HCT116 (cell line): ENCODE results near the gene TEAD1. TPM values are rescaled to one million over a fixed set of nuclear protein-coding genes. Genes with fewer than 3 reads are reported as not detected.

Source experiments
- ATAC-seq: fragments of 200-7000 bp; cut with Tn5 transposase; 2 replicates; pipeline ENCODE4 v1.9.1; 2020; ENCODE audit warnings: mild to moderate bottlenecking, moderate library complexity
- BruUV-seq: library from RNA; stranded (reverse); fragments of 400-500 nt; replicated peaks from 2 replicates; lab custom pipeline; 2021; lab: Mats Ljungman, UMichigan
- CTCF ChIA-PET: fragments of 300-600 bp; sonication (Branson Sonifier 250); formaldehyde crosslinking; loops from one replicate; lab custom pipeline; 2021; ENCODE audit warnings: antibody characterized with exemption; lab: Charles Lee
- POLR2A ChIA-PET: fragments of 300-600, 350-600 bp; sonication (Branson Sonifier 250); formaldehyde crosslinking; loops from one replicate; lab custom pipeline; 2021; ENCODE audit warnings: antibody characterized with exemption; lab: Charles Lee
- RAD21 ChIA-PET, 2 experiments: fragments of 300-600 bp; sonication (Branson Sonifier 250); formaldehyde crosslinking; loops; one replicate each; lab custom pipeline; 2023; ENCODE audit warnings: low total read pairs in 2 of 2; ENCODE audit not compliant: uncharacterized antibody in 2 of 2, unreplicated experiment in 2 of 2, low non-redundant PET in 1 of 2; lab: Charles Lee
- DNase-seq: peaks from one replicate; pipeline ENCODE4 v3.0.0-alpha.2; 2010; ENCODE audit warnings: low read depth, low spot score
- H2AFZ ChIP-seq: fragments of 200-600 bp; shearing (Covaris generic), sonication (generic); 2 replicates; pipeline ENCODE4 v1.6.1; 2017; ENCODE audit warnings: low read depth, mixed run types, mixed read lengths, antibody characterized with exemption, low read length; ENCODE audit not compliant: poor library complexity, severe bottlenecking
- H3K27ac ChIP-seq: 2 replicates; pipeline ENCODE4 v1.5.1; 2012; ENCODE audit warnings: low read depth, low read length
- H3K27me3 ChIP-seq: fragments of 200-600 bp; sonication (generic); 2 replicates; pipeline ENCODE4 v1.6.1; 2016; ENCODE audit warnings: mixed run types, low read length, mixed read lengths; ENCODE audit not compliant: insufficient read depth
- H3K36me3 ChIP-seq, 2 experiments: fragments of 200-500 bp in 1 of 2; fragments of 200-600 bp in 1 of 2; sonication (Bioruptor generic) in 1 of 2; sonication (generic) in 1 of 2; 2 replicates each; pipeline versions ENCODE4 v1.5.1 to v1.6.1; 2014 to 2016; ENCODE audit warnings: low read length in 2 of 2, inconsistent platforms in 1 of 2, mixed read lengths in 1 of 2, mixed run types in 1 of 2; ENCODE audit not compliant: insufficient read depth in 2 of 2, control insufficient read depth in 1 of 2
- H3K4me1 ChIP-seq, 2 experiments: fragments of 200-600 bp in 1 of 2; sonication (generic) in 1 of 2; 2 replicates each; pipeline versions ENCODE4 v1.5.1 to v1.6.1; 2012 to 2017; ENCODE audit warnings: low read length in 2 of 2, inconsistent platforms in 1 of 2, mild to moderate bottlenecking in 1 of 2, mixed read lengths in 1 of 2, mixed run types in 1 of 2, moderate library complexity in 1 of 2; ENCODE audit not compliant: insufficient read depth in 2 of 2, control insufficient read depth in 1 of 2
- H3K4me2 ChIP-seq: fragments of 200-600 bp; sonication (generic); 2 replicates; pipeline ENCODE4 v1.6.1; 2017; ENCODE audit warnings: mixed run types, low read length, mixed read lengths
- H3K4me3 ChIP-seq, 2 experiments: fragments of 200-600 bp in 1 of 2; sonication (generic) in 1 of 2; replicated peaks in 1 of 2; 2 replicates each; pipeline ENCODE4 v1.5.1; 2011 to 2016; ENCODE audit warnings: low read length in 2 of 2, control low read depth in 1 of 2, low read depth in 1 of 2, mild to moderate bottlenecking in 1 of 2, mixed read lengths in 1 of 2, mixed run types in 1 of 2
- H3K79me2 ChIP-seq: fragments of 200-600 bp; sonication (generic); 2 replicates; pipeline ENCODE4 v1.6.1; 2017; ENCODE audit warnings: mild to moderate bottlenecking, mixed run types, low read length, moderate library complexity, mixed read lengths; ENCODE audit not compliant: insufficient read depth
- H3K9ac ChIP-seq: fragments of 200-600 bp; sonication (generic); 2 replicates; pipeline ENCODE4 v1.6.1; 2016; ENCODE audit warnings: low read length, mixed read lengths
- H3K9me2 ChIP-seq: fragments of 200-600 bp; sonication (generic), shearing (Covaris generic); 2 replicates; pipeline ENCODE4 v1.6.1; 2017; ENCODE audit warnings: mixed run types, mild to moderate bottlenecking, moderate library complexity; ENCODE audit not compliant: insufficient read depth
- H3K9me3 ChIP-seq, 2 experiments: fragments of 200-500 bp in 1 of 2; fragments of 200-600 bp in 1 of 2; sonication (Bioruptor generic) in 1 of 2; sonication (generic) in 1 of 2; 2 replicates each; pipeline ENCODE4 v1.6.1; 2014 to 2017; ENCODE audit warnings: low read length in 2 of 2, mixed read lengths in 2 of 2, inconsistent platforms in 1 of 2, low read depth in 1 of 2, mild to moderate bottlenecking in 1 of 2, mixed run types in 1 of 2, moderate library complexity in 1 of 2; ENCODE audit not compliant: control insufficient read depth in 1 of 2, insufficient read depth in 1 of 2
- H4K20me1 ChIP-seq: fragments of 200-600 bp; sonication (generic), shearing (Covaris generic); 2 replicates; pipeline ENCODE4 v1.6.1; 2017; ENCODE audit warnings: mixed run types, mild to moderate bottlenecking, moderate library complexity; ENCODE audit not compliant: insufficient read depth
- ATF3 ChIP-seq: IDR thresholded peaks from 2 replicates; pipeline ENCODE4 v1.6.1; 2012
- CBX3 ChIP-seq: IDR thresholded peaks from 2 replicates; pipeline ENCODE4 v1.6.1; 2012; ENCODE audit warnings: low read depth
- EGR1 ChIP-seq: IDR thresholded peaks from 2 replicates; pipeline ENCODE4 v1.6.1; 2012; ENCODE audit warnings: low read depth
- ELF1 ChIP-seq: IDR thresholded peaks from 2 replicates; pipeline ENCODE4 v1.6.1; 2012; ENCODE audit warnings: low read depth, borderline replicate concordance
- FOSL1 ChIP-seq: IDR thresholded peaks from 2 replicates; pipeline ENCODE4 v1.6.1; 2012; ENCODE audit warnings: low read depth
- MAX ChIP-seq: IDR thresholded peaks from 2 replicates; pipeline ENCODE4 v1.6.1; 2012
- REST ChIP-seq: IDR thresholded peaks from 2 replicates; pipeline ENCODE4 v1.6.1; 2012; ENCODE audit warnings: low read depth
- SIN3A ChIP-seq: IDR thresholded peaks from 2 replicates; pipeline ENCODE4 v1.6.1; 2012; ENCODE audit warnings: low read depth
- SRF ChIP-seq: IDR thresholded peaks from 2 replicates; pipeline ENCODE4 v1.6.1; 2012; ENCODE audit warnings: low read depth
- TCF7L2 ChIP-seq: IDR thresholded peaks from 2 replicates; pipeline ENCODE4 v1.7.0; 2011; ENCODE audit warnings: borderline replicate concordance, inconsistent platforms; ENCODE audit not compliant: insufficient read depth, insufficient read length; ENCODE audit errors: extremely low read depth
- YY1 ChIP-seq: IDR thresholded peaks from 2 replicates; pipeline ENCODE4 v1.6.1; 2011; ENCODE audit warnings: low read length, low read depth, moderate library complexity, mild to moderate bottlenecking; ENCODE audit not compliant: insufficient replicate concordance; ENCODE audit errors: extremely low read depth
- ZFX ChIP-seq: fragments of 450-650 bp; IDR thresholded peaks from 2 replicates; pipeline ENCODE4 v1.6.1; 2017
- intact Hi-C: fragments of 100-400 bp; cut with micrococcal nuclease; formaldehyde crosslinking; loops from 2 replicates; pipeline ENCODE4 v1.10.0; 2022
- total RNA-seq: library from RNA; stranded (reverse); gene quantifications from one replicate; pipeline ENCODE4 v1.2.1, GENCODE V29; 2021; ENCODE audit not compliant: unreplicated experiment

Gene TEAD1
- total RNA-seq, 1 experiment from 2014 or later = 103 TPM

- no peaks in the 10 kb centered on the region for H3K9me2 ChIP-seq
- H3K36me3 ChIP-seq = no peaks in the 10 kb centered on the region
- peak overlapping the region; percentile 34; the same call in 1 of the 2 replicates for H3K4me2 ChIP-seq
- H3K27me3 ChIP-seq = no peaks in the 10 kb centered on the region
- TF ChIP-seq TCF7L2 = no peak
- no peak for TF ChIP-seq SRF
- H3K4me1 ChIP-seq = peaks cover 94 to 97% of the 10 kb centered on the region in 2 experiments
- no peaks in the 10 kb centered on the region for H4K20me1 ChIP-seq
- no peak overlapping the region for H3K4me3 ChIP-seq
- CTCF ChIA-PET = no interaction called here
- H3K27ac ChIP-seq = no peak overlapping the region
- intact Hi-C loops = no loop called here
- no peak overlapping the region for H3K9ac ChIP-seq
- BruUV-seq = no TSS peak
- H3K79me2 ChIP-seq = peaks cover 91% of the 10 kb centered on the region
- POLR2A ChIA-PET = no interaction called here
- no peaks in the 10 kb centered on the region for H3K9me3 ChIP-seq
- no peak for ATAC-seq
- RAD21 ChIA-PET = interaction anchor here in 1 of 2 experiments (0.7 kb wide), 1 partner anchor 18 kb away, joined by 3 read pairs; no protein-coding TSS in a partner anchor
- DNase-seq = no peak
- no peak overlapping the region for H2AFZ ChIP-seq
Measured at GRCh38 chr11:12806113-12806512, 131.9 kb downstream of the TEAD1 start.

GRCh38 chr11:12807621-12808020 is 133.4 kb downstream of the TEAD1 start:
- peaks cover 92 to 96% of the 10 kb centered on the region in 2 experiments for H3K4me1 ChIP-seq
- no peak overlapping the region for H2AFZ ChIP-seq
- ChIA-PET POLR2A (no interaction called here), CTCF (no interaction called here)
- no peaks in the 10 kb centered on the region for H4K20me1 ChIP-seq
- no peaks in the 10 kb centered on the region for H3K9me2 ChIP-seq
- no peaks in the 10 kb centered on the region for H3K36me3 ChIP-seq
- no peak overlapping the region for H3K27ac ChIP-seq
- peak overlapping the region; percentile 34 for H3K4me2 ChIP-seq
- no peak overlapping the region for H3K4me3 ChIP-seq
- ATAC-seq = peak; percentile 57
- H3K9me3 ChIP-seq = no peaks in the 10 kb centered on the region
- TF ChIP-seq ATF3 (no peak), ELF1 (no peak), MAX (no peak), REST (no peak), CBX3 (no peak), YY1 (no peak), ZFX (no peak), FOSL1 (no peak), EGR1 (no peak), SIN3A (no peak)
- TF ChIP-seq, all 23 proteins: peak for 0
- no peak for DNase-seq
- 0 out of 2 replicates have a peak overlapping the region, but pooled peaks have one; percentile 0 for H3K9ac ChIP-seq
- no TSS peak for BruUV-seq
- RAD21 ChIA-PET = no interaction called here
- peaks cover 91% of the 10 kb centered on the region for H3K79me2 ChIP-seq
- intact Hi-C loops = no loop called here
- H3K27me3 ChIP-seq = no peaks in the 10 kb centered on the region
